ENCODE data around the gene RPS3. TPM values are rescaled to one million over a fixed set of nuclear protein-coding genes. Genes with fewer than 3 reads are reported as not detected.
"Not testable (repeated sequence)": the region's sequence is repeated elsewhere in the genome, so short reads cannot be mapped to it uniquely, and the experiment has no call there.

The RPS3 gene
- total and polyA plus RNA-seq, 2 donors (not counting 3 experiments of a cell fraction or from before 2014, with no cell fraction given): 2,973 to 3,734 TPM

DNA sequence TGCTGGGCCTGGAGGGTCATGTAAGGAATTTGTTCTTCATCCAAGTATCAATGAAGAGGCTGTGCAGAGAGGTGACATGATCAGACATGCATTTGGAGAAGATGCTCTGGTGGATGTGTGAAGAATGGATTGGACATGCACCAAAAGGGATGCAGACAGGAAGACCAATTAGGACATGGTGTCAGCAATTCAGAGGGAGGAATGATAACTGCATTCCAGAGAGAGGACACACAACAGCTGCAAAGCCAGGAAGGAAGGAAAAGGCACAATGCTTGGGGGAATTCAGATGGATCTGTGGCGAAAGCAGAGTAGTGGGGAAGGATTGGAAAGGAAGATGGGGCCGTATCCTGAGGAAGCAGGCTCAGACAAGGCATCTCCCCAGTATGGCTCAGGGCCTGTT, 42.7 kb upstream of the RPS3 start:
- TF ChIP-seq JUN (IDR thresholded peaks at IDR 0.05; ENCODE audit: borderline replicate concordance, insufficient read depth, insufficient read length, low read depth) (peak; percentile 6), POLR2A (IDR thresholded peaks at IDR 0.05; ENCODE audit: low read depth, low read length) (peak; percentile 37), POLR2AphosphoS5 (IDR thresholded peaks at IDR 0.05; ENCODE audit: insufficient read depth, low read depth, low read length) (peak; percentile 66), MYC (IDR thresholded peaks at IDR 0.05; ENCODE audit: low read depth, low read length) (no peak)
- Histone ChIP-seq H3K79me2 (ENCODE audit: control insufficient read depth, insufficient read depth, low read length) (no peaks in the 10 kb centered on the region), H4K20me1 (replicated peaks; ENCODE audit: control insufficient read depth, extremely low read depth, insufficient read depth, low read length) (no peaks in the 10 kb centered on the region), H3K4me1 (ENCODE audit: control insufficient read depth, extremely low read depth, insufficient read depth, low read length) (peaks cover 20% of the 10 kb centered on the region), H3K36me3 (ENCODE audit: control insufficient read depth in 2 of 2, extremely low read depth in 1 of 2, insufficient read depth in 2 of 2, low read length in 2 of 2) (no peaks in the 10 kb centered on the region), H3K9me3 (replicated peaks; ENCODE audit: control insufficient read depth, insufficient read depth, low read length) (no peaks in the 10 kb centered on the region), H2AFZ (ENCODE audit: low read depth, low read length) (no peak overlapping the region), H3K9me1 (replicated peaks; ENCODE audit: control insufficient read depth, extremely low read depth, insufficient read depth, low read length) (no peaks in the 10 kb centered on the region), H3K27ac (ENCODE audit: insufficient read depth, low read depth, low read length) (peak overlapping the region; percentile 20), H3K9ac (replicated peaks; ENCODE audit: extremely low read depth, insufficient read depth, low read length) (no peak overlapping the region), H3K4me2 (ENCODE audit: insufficient read depth, low read length) (no peak overlapping the region), H3K4me3 (replicated peaks in 1 of 3; ENCODE audit: insufficient read depth in 1 of 3, low read depth in 1 of 3, low read length in 3 of 3) (no peak overlapping the region), H3K27me3 (ENCODE audit: control insufficient read depth in 2 of 2, insufficient read depth in 2 of 2, low read length in 2 of 2) (no peaks in the 10 kb centered on the region)
- intact Hi-C loops (cut with micrococcal nuclease) (no loop called here), dilution Hi-C loops (cut with MboI; ENCODE audit: extremely low pct_ligation_motif_present, low sequenced_read_pairs) (no loop called here)
- POLR2A ChIA-PET: interaction anchor here (0.6 kb wide), 1 partner anchor 10 kb away, joined by 4 read pairs; no protein-coding TSS in a partner anchor
- DNase-seq (ENCODE audit: low read depth, low spot score) (peak; percentile 45), FAIRE-seq (peak; percentile 59)
- CTCF ChIA-PET: interaction anchor here (1.1 to 1.7 kb wide), 5 partner anchors 9 to 76 kb away, joined by 3 to 7 read pairs (median 3); no protein-coding TSS in a partner anchor
- no TSS peak for BruUV-seq (replicated peaks)

DNA sequence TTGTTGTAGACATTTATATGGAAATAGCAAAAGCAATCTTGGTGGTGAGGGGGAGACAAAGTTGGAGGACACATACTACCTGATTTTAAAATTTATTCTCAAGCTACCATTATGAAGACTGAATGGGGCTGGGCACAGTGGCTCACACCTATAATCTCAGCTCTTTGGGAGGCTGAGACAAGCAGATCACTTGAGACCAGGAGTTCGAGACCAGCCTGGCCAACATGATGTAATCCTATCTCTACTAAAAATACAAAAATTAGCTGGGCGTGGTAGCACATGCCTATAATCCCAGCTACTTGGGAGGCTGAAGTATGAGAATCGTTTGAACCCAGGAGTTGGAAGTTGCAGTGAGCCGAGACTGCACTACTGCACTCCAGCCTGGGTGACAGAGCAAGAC, 37.0 kb upstream of the RPS3 start:
- intact Hi-C loops (cut with micrococcal nuclease); H3K27ac ChIP-seq (ENCODE audit: insufficient read depth, low read depth, low read length); H3K4me3 ChIP-seq (replicated peaks in 1 of 3; ENCODE audit: insufficient read depth in 1 of 3, low read depth in 1 of 3, low read length in 3 of 3); POLR2A ChIA-PET; H4K20me1 ChIP-seq (replicated peaks; ENCODE audit: control insufficient read depth, extremely low read depth, insufficient read depth, low read length); H3K9ac ChIP-seq (replicated peaks; ENCODE audit: extremely low read depth, insufficient read depth, low read length); H2AFZ ChIP-seq (ENCODE audit: low read depth, low read length); H3K36me3 ChIP-seq (ENCODE audit: control insufficient read depth in 2 of 2, extremely low read depth in 1 of 2, insufficient read depth in 2 of 2, low read length in 2 of 2); H3K79me2 ChIP-seq (ENCODE audit: control insufficient read depth, insufficient read depth, low read length); H3K9me3 ChIP-seq (replicated peaks; ENCODE audit: control insufficient read depth, insufficient read depth, low read length); DNase-seq (ENCODE audit: low read depth, low spot score); H3K9me1 ChIP-seq (replicated peaks; ENCODE audit: control insufficient read depth, extremely low read depth, insufficient read depth, low read length); H3K4me2 ChIP-seq (ENCODE audit: insufficient read depth, low read length); BruUV-seq (replicated peaks); dilution Hi-C loops (cut with MboI; ENCODE audit: extremely low pct_ligation_motif_present, low sequenced_read_pairs); H3K27me3 ChIP-seq (ENCODE audit: control insufficient read depth in 2 of 2, insufficient read depth in 2 of 2, low read length in 2 of 2); H3K4me1 ChIP-seq (ENCODE audit: control insufficient read depth, extremely low read depth, insufficient read depth, low read length): not testable (repeated sequence)
- CTCF ChIA-PET: interaction anchor here (1.1 to 1.7 kb wide), 6 partner anchors 8 to 91 kb away, joined by 3 to 6 read pairs (median 4); partner anchors contain the start of gene ARRB1
- FAIRE-seq: peak; percentile 26

Data from endothelial cell of umbilical vein (primary cell).